HG03135 (cell line): Measurements from ENCODE around the gene IRX3.
"Not testable (repeated sequence)": the region's sequence is repeated elsewhere in the genome, so short reads cannot be mapped to it uniquely, and the experiment has no call there.

ENCODE experiments used
- ATAC-seq: cut with Tn5 transposase; IDR thresholded peaks from one replicate; pipeline ENCODE4 v1.9.1; 2021; ENCODE audit warnings: mild to moderate bottlenecking, moderate library complexity; ENCODE audit not compliant: unreplicated experiment

The IRX3 gene

GRCh38 chr16:54277845-54278703, 8.5 kb downstream of the IRX3 start:
- no peak for ATAC-seq

GRCh38 chr16:54275956-54276355, 10.6 kb downstream of the IRX3 start:
- ATAC-seq, result no peak

- no peak for ATAC-seq
These were observed 13.0 kb downstream of the IRX3 start for GRCh38 chr16:54273566-54273965.

- no peak for ATAC-seq
These were observed 15.9 kb downstream of the IRX3 start for GRCh38 chr16:54270711-54271110.

GRCh38 chr16:54269461-54269860, 17.1 kb downstream of the IRX3 start:
- ATAC-seq, result no peak

GRCh38 chr16:54268766-54269165, 17.8 kb downstream of the IRX3 start:
- no peak for ATAC-seq

- no peak for ATAC-seq
These were observed 18.2 kb downstream of the IRX3 start for GRCh38 chr16:54268340-54268739.

- ATAC-seq, result no peak
These were observed 20.1 kb downstream of the IRX3 start for GRCh38 chr16:54266363-54266955.

GRCh38 chr16:54265575-54266107, 20.9 kb downstream of the IRX3 start:
- ATAC-seq, result no peak

- ATAC-seq, result no peak
These were observed 33.5 kb downstream of the IRX3 start for GRCh38 chr16:54253118-54253517.

GRCh38 chr16:54248863-54249710, 37.5 kb downstream of the IRX3 start:
- ATAC-seq, result no peak

- not testable (repeated sequence) for ATAC-seq
These were observed 38.9 kb downstream of the IRX3 start for GRCh38 chr16:54247705-54248104.

- ATAC-seq, result no peak
These were observed 40.1 kb downstream of the IRX3 start for GRCh38 chr16:54246454-54246821.

- no peak for ATAC-seq
These were observed 40.7 kb downstream of the IRX3 start for GRCh38 chr16:54245788-54246453.

GRCh38 chr16:54244061-54244886, 42.3 kb downstream of the IRX3 start:
- ATAC-seq, result no peak

- no peak for ATAC-seq
These were observed 43.4 kb downstream of the IRX3 start for GRCh38 chr16:54243202-54243601.

- ATAC-seq, result no peak
These were observed 44.4 kb downstream of the IRX3 start for GRCh38 chr16:54242199-54242598.

GRCh38 chr16:54241525-54241924, 45.1 kb downstream of the IRX3 start:
- ATAC-seq, result no peak

GRCh38 chr16:54240271-54241129, 46.1 kb downstream of the IRX3 start:
- no peak for ATAC-seq
